KOPT-K1 (cell line): ENCODE measurements around the gene RALA.
"Not testable (repeated sequence)": the region's sequence is repeated elsewhere in the genome, so short reads cannot be mapped to it uniquely, and the experiment has no call there.

Source experiments
- H3K27ac ChIP-seq: fragments of 200-600 bp; sonication (generic); 2 replicates; pipeline ENCODE4 v1.5.1; 2016; ENCODE audit warnings: antibody characterized with exemption, mild to moderate bottlenecking, low read depth, low read length; ENCODE audit not compliant: poor library complexity, severe bottlenecking
- H3K36me3 ChIP-seq: fragments of 200-600 bp; sonication (generic); 2 replicates; pipeline ENCODE4 v1.5.1; 2017; ENCODE audit warnings: antibody characterized with exemption, mild to moderate bottlenecking, low read length, moderate library complexity; ENCODE audit not compliant: insufficient read depth
- H3K9me3 ChIP-seq: fragments of 200-600 bp; sonication (generic); 2 replicates; pipeline ENCODE4 v1.5.1; 2017; ENCODE audit warnings: antibody characterized with exemption, low read length, mild to moderate bottlenecking; ENCODE audit not compliant: insufficient read depth, poor library complexity, severe bottlenecking

RALA gene

GRCh38 chr7:39656415-39656814, 33.0 kb downstream of the RALA start:
- Histone ChIP-seq H3K9me3 (peaks cover 25% of the 10 kb centered on the region), H3K27ac (no peak overlapping the region), H3K36me3 (peaks cover 15% of the 10 kb centered on the region; the same call in 1 of the 2 replicates)

GRCh38 chr7:39659356-39660013, 36.1 kb downstream of the RALA start:
- no peak overlapping the region for H3K27ac ChIP-seq
- peaks cover 47% of the 10 kb centered on the region for H3K9me3 ChIP-seq
- H3K36me3 ChIP-seq: peaks cover 24% of the 10 kb centered on the region; the same call in 1 of the 2 replicates

GRCh38 chr7:39661960-39662359, 38.6 kb downstream of the RALA start:
- Histone ChIP-seq H3K36me3 (peaks cover 17% of the 10 kb centered on the region; the same call in 1 of the 2 replicates), H3K27ac (no peak overlapping the region), H3K9me3 (peaks cover 37% of the 10 kb centered on the region)

- H3K27ac ChIP-seq: no peak overlapping the region
- peaks cover 37% of the 10 kb centered on the region for H3K9me3 ChIP-seq
- H3K36me3 ChIP-seq: peaks cover 17% of the 10 kb centered on the region; the same call in 1 of the 2 replicates
Measured at GRCh38 chr7:39663263-39663662, 39.9 kb downstream of the RALA start.

- H3K36me3 ChIP-seq: peaks cover 17% of the 10 kb centered on the region; the same call in 1 of the 2 replicates
- H3K27ac ChIP-seq: no peak overlapping the region
Measured at GRCh38 chr7:39664057-39664456, 40.7 kb downstream of the RALA start.

GRCh38 chr7:39664585-39664984, 41.2 kb downstream of the RALA start:
- peaks cover 37% of the 10 kb centered on the region for H3K9me3 ChIP-seq
- H3K36me3 ChIP-seq: peaks cover 17% of the 10 kb centered on the region; the same call in 1 of the 2 replicates
- H3K27ac ChIP-seq: no peak overlapping the region

More at GRCh38 chr7:39664057-39664456, 40.7 kb downstream of the RALA start:
- H3K9me3 ChIP-seq: peaks cover 37% of the 10 kb centered on the region

GRCh38 chr7:39666562-39666961, 43.2 kb downstream of the RALA start:
- Histone ChIP-seq H3K36me3 (peaks cover 8% of the 10 kb centered on the region; the same call in 1 of the 2 replicates), H3K9me3 (peaks cover 22% of the 10 kb centered on the region), H3K27ac (no peak overlapping the region)

GRCh38 chr7:39667341-39667923, 44.1 kb downstream of the RALA start:
- Histone ChIP-seq H3K27ac (no peak overlapping the region), H3K9me3 (peaks cover 13% of the 10 kb centered on the region), H3K36me3 (no peaks in the 10 kb centered on the region; the same call in 1 of the 2 replicates)

- H3K36me3 ChIP-seq, H3K27ac ChIP-seq, H3K9me3 ChIP-seq: not testable (repeated sequence)
Measured at GRCh38 chr7:39668280-39668679, 44.9 kb downstream of the RALA start.

- H3K27ac ChIP-seq: no peak overlapping the region
- H3K36me3 ChIP-seq: no peaks in the 10 kb centered on the region
- no peaks in the 10 kb centered on the region for H3K9me3 ChIP-seq
Measured at GRCh38 chr7:39670052-39670451, 46.7 kb downstream of the RALA start.

- H3K36me3 ChIP-seq: no peaks in the 10 kb centered on the region
- H3K27ac ChIP-seq: no peak overlapping the region
- no peaks in the 10 kb centered on the region for H3K9me3 ChIP-seq
Measured at GRCh38 chr7:39670934-39671333, 47.6 kb downstream of the RALA start.

GRCh38 chr7:39672176-39672575, 48.8 kb downstream of the RALA start:
- Histone ChIP-seq H3K9me3 (peaks cover 9% of the 10 kb centered on the region), H3K27ac (no peak overlapping the region), H3K36me3 (no peaks in the 10 kb centered on the region)

- H3K36me3 ChIP-seq: no peaks in the 10 kb centered on the region
- no peak overlapping the region for H3K27ac ChIP-seq
- peaks cover 10% of the 10 kb centered on the region for H3K9me3 ChIP-seq
Measured at GRCh38 chr7:39673868-39674267, 50.5 kb downstream of the RALA start.

- Histone ChIP-seq H3K9me3 (peaks cover 10% of the 10 kb centered on the region), H3K36me3 (no peaks in the 10 kb centered on the region), H3K27ac (no peak overlapping the region)
Measured at GRCh38 chr7:39674406-39674805, 51.0 kb downstream of the RALA start.

- Histone ChIP-seq H3K9me3 (peaks cover 10% of the 10 kb centered on the region), H3K36me3 (no peaks in the 10 kb centered on the region), H3K27ac (no peak overlapping the region)
Measured at GRCh38 chr7:39676346-39676745, 53.0 kb downstream of the RALA start.
